ENCODE data around the gene CYP46A1. TPM values are rescaled to one million over a fixed set of nuclear protein-coding genes. Genes with fewer than 3 reads are reported as not detected.
"Not testable (repeated sequence)": the region's sequence is repeated elsewhere in the genome, so short reads cannot be mapped to it uniquely, and the experiment has no call there.

The CYP46A1 gene
- total RNA-seq, 1 experiment from 2014 or later = not detected

DNA sequence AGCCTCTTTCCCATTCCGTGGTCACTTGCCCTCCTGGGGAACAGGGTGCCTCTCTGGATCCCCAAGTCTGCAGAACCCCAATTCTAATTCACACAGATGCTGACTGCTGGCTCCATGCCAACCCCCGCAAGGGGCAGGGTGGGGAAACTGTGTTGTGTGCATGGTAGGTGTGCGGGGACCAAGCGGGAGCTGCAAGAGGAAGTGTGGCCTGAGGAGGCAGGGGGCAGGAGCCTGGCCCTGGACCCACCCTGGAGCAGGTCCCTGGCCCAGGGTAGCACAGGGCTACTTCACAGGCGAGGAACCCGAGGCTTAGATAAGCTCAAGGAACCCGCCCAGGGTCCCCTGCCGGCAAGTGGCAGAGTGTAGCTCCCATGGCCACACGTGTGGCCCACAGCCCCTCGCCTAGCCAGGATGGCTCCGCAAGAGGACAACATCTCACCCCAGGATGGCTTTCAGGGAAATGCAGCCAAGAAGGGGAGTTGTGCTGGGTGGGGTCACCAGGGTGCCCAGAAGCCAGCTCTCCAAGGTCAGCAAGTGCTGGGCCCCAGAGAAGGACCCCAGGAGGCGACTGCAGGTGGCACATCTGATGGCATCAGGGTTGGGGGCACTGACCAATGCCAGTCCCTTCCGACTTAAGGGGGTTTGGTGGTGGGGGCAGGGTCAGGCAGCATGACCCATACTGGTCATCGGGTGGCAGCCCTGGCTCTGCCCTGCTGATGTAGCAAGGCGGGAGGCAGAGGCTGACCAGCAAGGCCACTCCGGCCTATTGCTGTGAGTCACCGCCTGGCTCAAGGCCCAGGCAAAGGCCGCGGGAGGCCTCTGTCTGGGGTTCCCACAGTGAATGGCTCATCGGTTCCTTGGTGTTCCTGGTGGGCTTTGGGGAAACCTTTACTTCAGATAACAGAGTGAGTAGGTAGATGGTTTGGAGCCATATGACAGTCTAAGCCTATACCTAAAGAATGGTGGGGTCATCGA is 71.8 kb downstream of the CYP46A1 start:
- no peak for DNase-seq (ENCODE audit: low read depth, low spot score)
- in situ Hi-C loops (cut with HindIII; ENCODE audit: low pct_unique_long_range_greater_than_20kb, low sequenced_read_pairs) = no loop called here

DNA sequence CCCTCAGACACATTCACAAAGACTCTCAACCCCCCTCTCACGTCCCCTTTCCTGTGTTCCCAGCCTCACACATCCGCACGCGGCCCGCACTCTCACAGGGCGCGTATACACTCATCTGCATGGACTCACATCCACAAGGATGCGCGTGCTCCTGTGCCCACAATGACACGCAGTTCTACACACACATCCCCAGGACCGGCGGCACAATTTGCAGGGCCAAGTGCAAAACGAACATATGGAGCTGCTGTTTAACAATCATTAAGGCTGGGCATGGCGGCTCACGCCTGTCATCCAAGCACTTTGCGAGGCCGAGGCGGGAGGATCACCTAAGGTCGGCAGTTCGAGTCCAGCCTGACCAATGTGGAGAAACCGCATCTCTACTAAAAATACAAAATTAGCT is 72.7 kb downstream of the CYP46A1 start:
- DNase-seq (ENCODE audit: low read depth, low spot score) = no peak

DNA sequence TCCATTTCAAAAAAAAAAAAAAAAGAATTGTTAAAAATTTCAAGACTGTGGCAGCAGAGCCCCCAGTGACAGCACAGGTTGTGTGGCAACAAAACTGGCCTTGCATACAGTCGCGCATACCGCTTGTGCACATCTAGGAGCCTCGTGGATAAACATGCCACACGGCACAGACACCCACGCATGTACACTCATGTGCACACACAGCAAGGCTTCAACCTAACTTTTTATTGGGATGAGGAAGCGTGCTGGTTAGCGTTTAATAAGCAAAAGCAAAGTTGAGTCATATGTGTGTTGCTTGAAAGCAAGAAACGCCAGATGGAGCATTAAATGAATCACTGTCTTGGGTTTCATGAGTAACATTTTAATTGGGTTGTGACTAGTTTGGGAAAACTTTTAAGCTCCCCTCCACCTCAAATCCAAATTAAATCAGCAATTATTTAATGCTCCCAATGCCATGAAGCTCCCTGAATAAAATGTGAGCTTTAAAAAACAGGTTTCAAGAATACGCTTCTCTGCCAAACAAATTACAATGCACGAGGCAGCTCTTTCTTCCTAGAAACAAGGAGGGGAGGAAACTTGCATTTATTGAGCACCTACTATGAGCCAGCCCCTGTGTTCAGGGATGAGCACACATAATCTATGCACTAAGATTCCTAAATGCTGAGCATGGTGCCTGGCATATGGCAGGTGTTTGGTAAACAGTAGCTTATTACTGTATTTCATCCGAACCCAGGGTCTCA is 73.4 kb downstream of the CYP46A1 start:
- in situ Hi-C loops (cut with HindIII; ENCODE audit: low pct_unique_long_range_greater_than_20kb, low sequenced_read_pairs) = no loop called here
- DNase-seq (ENCODE audit: low read depth, low spot score) = no peak

More for the DNA sequence above, 72.7 kb downstream of the CYP46A1 start:
- in situ Hi-C loops (cut with HindIII; ENCODE audit: low pct_unique_long_range_greater_than_20kb, low sequenced_read_pairs) = no loop called here

DNA sequence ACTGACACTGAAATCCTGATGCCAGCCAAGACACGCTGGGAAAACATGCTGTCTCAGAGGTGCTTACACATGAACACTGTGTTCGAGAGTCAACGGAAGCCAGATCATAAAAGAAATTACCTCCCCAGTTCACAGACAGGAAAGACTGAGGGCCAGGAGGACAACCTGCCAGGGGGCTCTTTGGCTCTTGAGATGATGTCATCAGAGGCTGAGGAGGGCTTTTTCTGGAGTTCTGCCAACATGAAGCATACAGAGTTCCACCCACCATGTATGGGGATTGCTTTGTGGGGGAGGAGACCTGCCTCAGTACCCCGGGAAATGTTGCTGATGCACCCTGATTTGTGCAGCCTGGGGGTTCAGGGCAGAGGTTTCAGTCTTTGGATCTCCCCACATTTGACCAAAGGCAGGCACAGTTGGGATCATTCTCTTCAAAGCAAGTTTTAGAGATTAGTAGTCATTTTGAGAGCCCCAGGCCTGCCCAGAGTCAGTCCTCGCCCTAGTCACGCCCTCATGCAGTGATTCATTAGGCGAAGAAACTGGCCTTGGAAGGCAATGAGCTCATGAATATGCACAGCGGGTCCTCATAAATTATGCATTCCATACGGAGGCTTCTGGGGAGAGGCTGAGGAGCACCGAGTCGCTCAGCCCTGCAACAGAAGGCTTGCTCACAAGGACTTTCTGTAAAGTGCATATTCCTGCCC is 74.2 kb downstream of the CYP46A1 start:
- in situ Hi-C loops (cut with HindIII; ENCODE audit: low pct_unique_long_range_greater_than_20kb, low sequenced_read_pairs) = no loop called here
- DNase-seq (ENCODE audit: low read depth, low spot score) = no peak

DNA sequence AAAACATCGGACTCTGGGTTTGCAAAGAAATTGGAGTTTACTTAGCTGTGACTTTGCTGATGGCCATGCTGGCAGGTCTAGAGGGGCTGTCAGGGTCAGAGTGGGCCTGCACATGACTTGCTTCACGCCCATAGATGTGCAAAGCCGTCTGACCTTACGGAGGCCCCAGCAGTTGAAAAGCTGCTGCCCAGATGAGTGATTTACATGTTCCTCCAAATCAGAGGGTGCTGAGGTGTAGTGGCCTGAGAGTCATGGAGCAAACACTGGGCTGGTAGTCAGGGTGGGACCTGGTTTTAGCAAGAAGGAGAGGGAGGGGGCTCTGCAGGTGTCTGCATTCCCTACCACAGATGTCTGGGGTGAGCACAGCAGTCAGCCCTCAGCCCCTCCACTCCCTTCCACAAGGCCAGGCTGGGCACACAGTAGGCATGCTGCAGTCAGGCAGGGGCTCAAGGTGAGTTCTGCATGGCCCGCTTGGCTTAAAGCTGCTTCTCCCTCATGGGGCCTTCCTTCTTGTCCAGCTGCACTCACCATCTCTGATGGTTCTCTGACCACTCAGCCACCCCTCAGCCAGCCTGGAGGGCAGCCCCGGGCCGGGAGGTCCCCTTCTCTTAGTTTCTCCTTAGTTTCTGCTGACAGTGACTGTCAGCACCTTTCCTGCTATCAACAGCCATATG is 74.9 kb downstream of the CYP46A1 start:
- in situ Hi-C loops (cut with HindIII; ENCODE audit: low pct_unique_long_range_greater_than_20kb, low sequenced_read_pairs) = no loop called here
- no peak for DNase-seq (ENCODE audit: low read depth, low spot score)

DNA sequence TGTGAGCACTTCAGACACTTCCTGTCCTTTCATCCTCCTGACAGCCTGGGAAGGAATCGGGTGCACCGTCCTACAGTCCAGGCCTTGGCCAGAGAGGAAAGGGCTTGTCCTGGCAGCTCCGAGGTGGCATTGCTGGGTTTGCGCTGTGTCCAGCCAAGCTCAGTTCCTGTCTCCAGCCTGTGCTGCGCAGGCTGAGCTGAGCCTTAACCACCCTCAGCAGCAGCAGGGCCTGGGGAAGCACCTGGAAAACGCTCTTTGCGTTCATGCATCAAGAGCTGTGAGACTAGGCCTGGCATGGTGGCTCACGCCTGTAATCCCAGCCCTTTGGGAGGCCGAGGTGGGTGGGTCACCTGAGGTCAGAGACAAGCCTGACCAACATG is 75.4 kb downstream of the CYP46A1 start:
- no peak for DNase-seq (ENCODE audit: low read depth, low spot score)
- in situ Hi-C loops (cut with HindIII; ENCODE audit: low pct_unique_long_range_greater_than_20kb, low sequenced_read_pairs) = no loop called here

DNA sequence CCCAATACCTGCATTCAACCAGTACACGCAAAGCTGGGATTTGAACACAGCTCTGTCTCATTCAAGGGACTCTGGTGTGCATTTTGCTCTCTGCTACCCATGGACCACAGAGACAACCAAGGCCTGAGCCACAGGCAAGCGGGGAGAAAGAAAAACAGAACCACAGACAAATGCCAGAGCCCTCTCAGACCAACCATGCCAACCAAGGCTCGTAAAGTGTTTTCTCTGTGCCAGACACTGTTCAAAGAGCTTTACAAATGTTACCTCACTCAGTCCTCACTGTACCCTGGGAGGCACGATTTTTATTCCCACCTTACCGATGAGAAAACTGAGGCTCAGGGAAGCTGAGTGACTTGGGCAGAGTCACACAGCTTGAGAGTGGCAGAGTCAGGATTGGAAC is 76.7 kb downstream of the CYP46A1 start:
- no peak for DNase-seq (ENCODE audit: low read depth, low spot score)
- in situ Hi-C loops (cut with HindIII; ENCODE audit: low pct_unique_long_range_greater_than_20kb, low sequenced_read_pairs) = no loop called here

DNA sequence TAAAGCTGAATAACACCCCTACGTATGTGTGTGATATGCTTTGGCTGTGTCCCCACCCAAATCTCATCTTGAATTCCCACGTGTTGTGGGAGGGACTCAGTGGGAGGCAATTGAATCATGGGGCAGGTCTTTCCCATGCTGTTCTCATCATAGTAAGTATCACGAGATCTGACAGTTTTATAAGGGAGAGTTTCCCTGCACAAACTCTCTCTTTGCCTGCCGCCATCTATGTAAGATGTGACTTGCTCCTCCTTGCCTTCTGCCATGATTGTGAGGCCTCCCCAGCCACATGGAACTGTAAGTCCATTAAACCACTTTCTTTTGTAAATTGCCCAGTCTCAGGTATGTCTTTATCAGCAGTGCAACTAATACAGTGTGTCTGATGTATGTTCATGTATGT is 78.8 kb downstream of the CYP46A1 start:
- DNase-seq (ENCODE audit: low read depth, low spot score); in situ Hi-C loops (cut with HindIII; ENCODE audit: low pct_unique_long_range_greater_than_20kb, low sequenced_read_pairs): not testable (repeated sequence)

DNA sequence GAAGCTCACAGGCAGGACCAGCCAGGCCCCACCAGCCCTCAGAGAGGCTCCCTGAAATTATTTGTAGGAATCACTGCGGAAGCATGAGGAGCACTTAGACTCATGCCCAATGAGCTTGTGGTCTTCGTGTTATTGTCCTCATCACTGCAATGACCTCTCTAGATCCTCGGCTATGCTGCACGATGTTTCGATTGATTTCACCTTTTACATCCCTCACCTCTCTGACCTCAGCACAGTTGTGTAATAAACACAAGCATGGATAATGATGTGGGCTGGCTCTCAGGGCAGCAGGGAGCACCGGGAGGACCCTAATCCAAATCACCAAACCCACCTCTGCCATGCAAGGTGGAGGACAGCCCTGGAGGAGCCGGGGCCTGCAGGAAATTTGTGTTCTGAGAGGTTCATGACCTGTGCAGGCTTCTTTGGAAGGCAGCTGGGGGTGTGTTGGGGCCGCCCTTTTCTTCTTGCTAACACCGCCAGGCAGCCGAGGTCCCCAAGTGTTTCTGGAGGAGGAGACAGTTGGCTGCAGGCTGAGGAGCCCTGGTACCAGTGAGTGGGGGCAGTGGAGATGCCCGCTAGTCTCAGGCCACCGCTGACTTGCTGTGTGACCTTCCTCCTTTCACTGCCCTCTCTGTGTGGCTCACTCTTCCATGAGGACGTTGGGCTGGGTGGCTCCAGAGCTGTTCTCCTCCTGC is 79.6 kb downstream of the CYP46A1 start:
- in situ Hi-C loops (cut with HindIII; ENCODE audit: low pct_unique_long_range_greater_than_20kb, low sequenced_read_pairs) = no loop called here
- no peak for DNase-seq (ENCODE audit: low read depth, low spot score)

DNA sequence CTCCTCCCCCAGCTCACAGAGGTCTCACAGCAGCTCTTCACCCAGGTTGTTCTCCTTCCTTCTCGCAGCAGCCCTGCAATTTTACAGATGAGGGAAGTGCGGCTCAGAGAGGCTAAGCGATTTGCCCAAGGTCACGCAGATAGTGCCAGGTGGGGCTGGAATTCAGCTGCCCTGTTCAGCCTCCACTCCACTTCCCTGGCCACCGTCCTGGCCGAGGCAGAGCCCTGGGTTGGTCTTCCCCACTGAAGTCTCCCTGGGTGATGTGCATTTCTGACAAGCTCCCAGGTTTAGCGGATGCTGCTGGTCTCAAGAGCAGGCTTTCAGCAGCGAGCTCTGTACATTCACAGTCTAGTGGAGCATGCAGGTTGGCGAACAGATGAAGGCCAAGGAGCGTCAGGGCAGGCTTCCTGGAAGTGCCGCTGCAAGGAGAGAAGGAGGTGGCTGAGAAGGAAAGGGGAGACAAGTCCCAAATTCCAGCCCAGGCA is 80.2 kb downstream of the CYP46A1 start:
- in situ Hi-C loops (cut with HindIII; ENCODE audit: low pct_unique_long_range_greater_than_20kb, low sequenced_read_pairs) = no loop called here
- DNase-seq (ENCODE audit: low read depth, low spot score) = no peak

DNA sequence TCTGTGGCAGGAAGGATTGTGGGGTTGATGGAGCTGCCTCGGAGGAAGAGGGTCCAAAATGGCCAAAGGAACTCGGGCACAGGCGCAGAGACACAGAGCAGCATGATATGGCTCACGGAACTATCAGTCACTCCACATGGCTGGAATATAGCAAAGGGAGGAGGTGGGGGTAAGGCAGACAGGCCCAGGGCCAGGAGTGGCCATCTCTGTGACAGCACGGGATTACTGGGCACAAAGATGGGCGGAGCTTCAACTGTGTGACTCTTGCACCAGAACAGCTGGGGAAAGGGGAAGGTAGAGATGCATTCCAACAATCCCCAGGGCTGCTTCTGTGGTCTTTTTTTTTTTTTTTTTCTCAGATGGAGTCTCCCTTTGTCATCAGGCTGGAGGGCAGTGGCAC is 84.3 kb downstream of the CYP46A1 start:
- in situ Hi-C loops (cut with HindIII; ENCODE audit: low pct_unique_long_range_greater_than_20kb, low sequenced_read_pairs) = no loop called here
- no peak for DNase-seq (ENCODE audit: low read depth, low spot score)

DNA sequence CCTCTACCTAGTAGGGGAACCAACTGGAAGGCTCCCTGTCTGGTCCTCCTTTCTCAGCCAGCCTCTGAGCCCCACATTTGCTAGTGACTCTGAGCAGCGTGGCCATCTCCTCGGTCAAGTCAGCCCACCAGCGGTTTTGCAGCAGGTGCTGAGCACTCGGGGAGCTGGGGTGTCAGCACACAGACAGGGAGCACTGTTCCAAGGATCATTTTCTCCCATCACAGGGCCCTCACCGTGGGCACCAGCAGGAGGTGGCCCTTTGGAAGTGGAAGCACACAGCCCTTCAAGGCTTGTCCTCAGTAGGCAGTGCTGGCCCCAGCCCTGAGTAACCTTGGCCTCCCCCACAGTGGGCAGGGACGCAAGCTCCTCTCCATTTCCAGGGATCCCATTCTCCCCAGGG is 85.0 kb downstream of the CYP46A1 start:
- DNase-seq (ENCODE audit: low read depth, low spot score) = no peak
- in situ Hi-C loops (cut with HindIII; ENCODE audit: low pct_unique_long_range_greater_than_20kb, low sequenced_read_pairs) = no loop called here

DNA sequence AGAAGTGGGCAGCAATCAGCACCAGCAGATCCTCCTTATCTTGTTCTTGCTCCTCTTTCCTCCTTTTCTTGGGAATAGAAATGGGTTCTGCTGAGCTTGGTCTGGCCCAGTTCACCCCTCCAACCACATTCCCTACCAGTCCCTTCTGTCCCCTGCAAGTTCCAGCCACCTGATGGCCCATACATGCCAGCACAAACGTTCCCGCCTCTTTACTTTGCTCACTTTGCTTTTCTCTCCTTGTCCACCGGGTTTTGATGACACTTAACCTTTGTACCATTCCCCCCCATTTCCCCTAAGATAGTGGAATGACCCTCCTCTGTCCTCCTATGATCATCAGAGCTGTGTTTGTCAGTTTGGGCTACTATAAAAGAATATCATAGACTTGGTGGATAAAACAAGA is 85.7 kb downstream of the CYP46A1 start:
- in situ Hi-C loops (cut with HindIII; ENCODE audit: low pct_unique_long_range_greater_than_20kb, low sequenced_read_pairs) = no loop called here
- DNase-seq (ENCODE audit: low read depth, low spot score) = no peak

DNA sequence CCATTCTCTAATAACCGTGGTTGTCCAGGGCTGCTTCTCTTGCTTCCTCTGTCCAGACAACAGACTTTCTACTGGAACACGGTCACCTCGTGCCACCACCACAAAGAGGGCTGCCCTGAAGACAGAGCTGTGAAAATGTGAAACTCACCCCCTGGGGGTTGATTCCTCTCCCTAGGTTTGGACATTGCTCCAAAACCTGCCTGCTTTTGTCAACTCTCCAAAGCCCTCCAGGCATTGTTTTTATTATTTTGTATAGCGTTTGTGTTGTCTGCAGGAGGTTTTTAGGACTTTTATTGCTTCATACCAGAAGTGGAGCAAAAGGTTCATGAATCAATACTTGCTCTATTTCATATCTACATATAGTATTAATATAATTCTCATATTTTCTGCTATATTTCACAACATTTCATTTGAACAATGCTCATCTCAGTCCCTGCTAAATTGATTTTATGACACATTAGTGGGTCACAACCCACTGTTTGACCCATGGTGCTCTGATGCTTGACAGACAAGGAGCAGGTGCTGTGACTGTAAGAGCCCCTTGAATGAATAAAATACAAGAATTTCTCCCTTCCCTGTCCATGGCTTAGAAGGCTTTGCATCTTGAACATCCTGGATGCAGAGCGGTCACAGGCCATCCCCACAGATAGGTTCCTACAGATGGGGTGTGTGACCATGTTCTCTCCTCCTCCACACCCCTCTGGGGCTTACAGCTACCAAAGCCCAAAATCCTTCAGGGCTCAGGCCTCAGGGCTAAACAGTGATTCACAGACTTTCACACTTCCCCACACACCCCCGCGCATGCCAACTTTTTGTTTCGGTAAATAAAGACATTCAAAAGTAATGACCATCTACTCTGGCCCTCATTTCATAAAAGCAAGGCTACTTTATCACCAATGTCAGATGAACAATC is 88.5 kb downstream of the CYP46A1 start:
- in situ Hi-C loops (cut with HindIII; ENCODE audit: low pct_unique_long_range_greater_than_20kb, low sequenced_read_pairs) = no loop called here
- no peak for DNase-seq (ENCODE audit: low read depth, low spot score)

DNA sequence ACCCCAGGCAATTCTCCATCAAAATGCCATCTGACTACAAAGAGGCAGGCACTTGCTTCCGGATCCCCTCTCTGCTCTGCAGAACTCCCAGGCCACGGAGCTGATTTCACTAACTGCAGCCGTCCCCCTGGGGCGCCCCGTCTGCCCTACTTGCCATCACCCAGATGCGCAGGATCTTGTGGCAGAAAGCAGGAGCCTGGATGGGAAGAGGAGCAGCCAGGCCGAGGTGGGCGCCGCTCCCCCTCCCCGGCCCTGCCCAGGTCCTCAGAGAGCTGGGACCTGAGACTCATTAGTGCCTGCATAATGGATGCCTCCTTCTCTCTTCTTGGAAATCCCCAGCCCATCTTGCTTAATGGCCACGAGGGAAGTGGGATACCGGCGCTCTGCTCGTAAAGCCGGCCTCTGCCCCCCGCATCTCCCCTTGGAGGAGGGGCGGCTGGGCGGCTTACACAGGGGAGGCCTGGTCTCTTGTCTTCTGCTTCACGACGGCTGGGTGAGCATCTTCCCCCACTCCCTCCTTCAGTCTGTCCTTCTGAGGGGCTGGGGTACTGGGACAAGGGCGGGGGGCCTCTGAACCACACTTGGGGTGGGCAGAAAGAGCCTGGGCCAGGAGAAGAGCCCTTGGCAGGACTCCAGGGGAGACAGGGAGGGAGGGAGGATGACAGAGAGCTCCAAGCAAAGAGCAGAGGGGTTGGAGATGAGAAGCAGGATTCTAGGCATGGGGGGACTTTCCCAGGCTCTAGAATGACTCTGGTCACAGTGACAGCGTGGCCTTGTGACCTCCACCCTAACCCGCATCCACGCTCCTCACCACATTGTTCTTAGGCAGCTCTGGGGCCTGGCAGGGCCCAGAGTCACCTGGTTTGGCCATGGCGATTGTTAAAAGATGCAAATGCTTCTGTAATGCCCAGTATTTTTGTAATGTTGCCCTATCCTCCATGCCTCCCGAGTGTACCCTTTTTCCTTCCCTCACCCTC is 89.7 kb downstream of the CYP46A1 start:
- no peak for DNase-seq (ENCODE audit: low read depth, low spot score)
- in situ Hi-C loops (cut with HindIII; ENCODE audit: low pct_unique_long_range_greater_than_20kb, low sequenced_read_pairs) = no loop called here

Data from SK-MEL-5 (cell line).